Type B pancreatic cell (in vitro differentiated cells): ENCODE results near the gene DEPDC5. TPM values are rescaled to one million over a fixed set of nuclear protein-coding genes. Genes with fewer than 3 reads are reported as not detected.

ENCODE experiments used
- DNase-seq: peaks from one replicate; pipeline ENCODE4 v3.0.0; 2021; ENCODE audit warnings: mixed read lengths; ENCODE audit not compliant: unreplicated experiment; ENCODE audit errors: extremely low spot score
- H3K27ac Mint-ChIP-seq: 2 replicates; pipeline ENCODE4 v1.8.0; 2021; ENCODE audit warnings: mild to moderate bottlenecking, mixed read lengths
- H3K27me3 Mint-ChIP-seq: 2 replicates; pipeline ENCODE4 v1.8.0; 2021; ENCODE audit warnings: mixed read lengths
- H3K36me3 Mint-ChIP-seq: 2 replicates; pipeline ENCODE4 v1.8.0; 2021; ENCODE audit warnings: mixed read lengths
- H3K4me1 Mint-ChIP-seq: one replicate; pipeline ENCODE4 v1.8.0; 2021; ENCODE audit warnings: mixed read lengths; ENCODE audit not compliant: unreplicated experiment
- H3K4me3 Mint-ChIP-seq: 2 replicates; pipeline ENCODE4 v1.8.0; 2021; ENCODE audit warnings: mild to moderate bottlenecking, mixed read lengths
- H3K9me3 Mint-ChIP-seq: 2 replicates; pipeline ENCODE4 v1.8.0; 2021; ENCODE audit warnings: mixed read lengths
- CTCF ChIP-seq: fragments of 200-600 bp; sonication (generic); conservative IDR thresholded peaks from 2 replicates; pipeline ENCODE4 v1.5.0; 2021; ENCODE audit warnings: antibody characterized with exemption, mild to moderate bottlenecking
- total RNA-seq: library from RNA; stranded (reverse); gene quantifications from 2 replicates; pipeline ENCODE4 v1.2.1, GENCODE V29; 2021; ENCODE audit warnings: low replicate concordance

DEPDC5 gene
- total RNA-seq, 1 donor from 2014 or later = 40.6 TPM

- no peak for TF ChIP-seq CTCF
- peak within 1 kb of the TSS; percentile 95 for H3K4me3 Mint-ChIP-seq
- DNase-seq = peak; percentile 99
- no peaks in the 10 kb centered on the region for H3K9me3 Mint-ChIP-seq
- peak within 1 kb of the TSS; percentile 98 for H3K27ac Mint-ChIP-seq
- no peaks in the 10 kb centered on the region for H3K27me3 Mint-ChIP-seq
- peaks cover 47% of the 10 kb centered on the region for H3K4me1 Mint-ChIP-seq
- H3K36me3 Mint-ChIP-seq = peaks cover 4% of the 10 kb centered on the region
Measured at GRCh38 chr22:31749636-31750364, 4.0 kb upstream of the DEPDC5 start, which contains the start of gene PRR14L. PRR14L (minus strand) TSS chr22:31750132; CDS start chr22:31738860, 11,272 bp downstream.

DNA sequence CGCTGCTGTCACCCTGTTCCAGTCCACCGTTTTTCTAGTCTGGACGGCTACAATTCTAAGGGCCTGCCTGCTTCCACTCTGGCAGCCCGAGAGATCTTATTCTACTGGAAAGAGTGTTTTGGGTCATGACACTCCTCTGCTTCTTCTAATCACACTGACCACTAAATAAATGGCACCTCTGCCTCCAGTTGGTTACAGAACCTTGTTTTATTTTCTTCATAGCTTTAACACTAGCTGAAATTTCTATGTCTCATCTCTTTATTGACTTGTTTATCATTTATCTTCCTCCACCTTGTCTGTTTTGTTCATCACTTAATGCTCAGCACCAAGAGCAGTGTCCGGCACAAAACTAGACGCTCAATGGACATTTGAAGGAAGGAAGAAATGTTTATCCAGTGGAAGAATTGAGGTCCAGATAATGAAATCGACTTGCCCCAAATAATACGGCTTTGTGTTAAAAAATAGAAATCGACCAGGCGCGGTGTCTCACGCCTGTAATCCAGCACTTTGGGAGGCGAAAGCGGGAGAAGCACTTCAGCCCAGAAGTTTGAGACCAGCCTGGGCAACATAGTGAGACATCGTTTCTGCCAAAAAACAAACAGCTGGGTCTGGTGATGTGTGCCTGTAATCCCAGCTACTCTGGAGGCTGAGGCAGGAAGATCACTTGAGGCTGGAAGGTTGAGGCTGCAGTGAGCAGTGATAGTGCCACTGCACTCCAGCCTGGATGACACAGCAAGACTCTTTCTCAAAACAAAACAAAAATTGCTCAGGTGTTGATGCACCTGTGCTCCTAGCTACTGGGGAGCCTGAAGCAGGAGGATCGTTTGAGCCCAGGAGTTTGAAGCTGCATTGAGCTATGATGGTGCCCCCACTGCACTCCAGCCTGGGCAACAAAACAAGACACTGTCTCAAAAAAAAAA lies 3.2 kb upstream of the DEPDC5 start:
- DNase-seq = no peak
- Mint-ChIP-seq H3K27ac (peak overlapping the region; percentile 98), H3K4me1 (peaks cover 54% of the 10 kb centered on the region), H3K36me3 (peaks cover 4% of the 10 kb centered on the region), H3K9me3 (no peaks in the 10 kb centered on the region), H3K4me3 (peak overlapping the region; percentile 95), H3K27me3 (no peaks in the 10 kb centered on the region)
- no peak for TF ChIP-seq CTCF

- Mint-ChIP-seq H3K27ac (peak overlapping the region; percentile 99), H3K4me1 (peaks cover 50% of the 10 kb centered on the region), H3K27me3 (no peaks in the 10 kb centered on the region), H3K9me3 (no peaks in the 10 kb centered on the region), H3K36me3 (no peaks in the 10 kb centered on the region), H3K4me3 (peak overlapping the region; percentile 96)
- TF ChIP-seq CTCF = no peak
- DNase-seq = no peak
Measured at GRCh38 chr22:31752096-31752847, 1.5 kb upstream of the DEPDC5 start.

- H3K9me3 Mint-ChIP-seq = no peaks in the 10 kb centered on the region
- no peaks in the 10 kb centered on the region for H3K27me3 Mint-ChIP-seq
- DNase-seq = peak; percentile 68
- TF ChIP-seq CTCF = no peak
- no peaks in the 10 kb centered on the region for H3K36me3 Mint-ChIP-seq
- H3K4me3 Mint-ChIP-seq = peak overlapping the region; percentile 96
- peaks cover 42% of the 10 kb centered on the region for H3K4me1 Mint-ChIP-seq
- H3K27ac Mint-ChIP-seq = peak overlapping the region; percentile 99
Measured at GRCh38 chr22:31753005-31753633, 700 bp upstream of the DEPDC5 start.

GRCh38 chr22:31754813-31755212 lies 994 bp downstream of the DEPDC5 start:
- H3K9me3 Mint-ChIP-seq = no peaks in the 10 kb centered on the region
- DNase-seq = no peak
- no peaks in the 10 kb centered on the region for H3K36me3 Mint-ChIP-seq

More at GRCh38 chr22:31754813-31755212, 994 bp downstream of the DEPDC5 start:
- Mint-ChIP-seq H3K27me3 (no peaks in the 10 kb centered on the region), H3K4me1 (peaks cover 38% of the 10 kb centered on the region), H3K27ac (peak overlapping the region; percentile 77), H3K4me3 (peak overlapping the region; percentile 96)
- TF ChIP-seq CTCF = no peak
